WTC11 (cell line): ENCODE data around the gene TAPT1. TPM values are rescaled to one million over a fixed set of nuclear protein-coding genes. Genes with fewer than 3 reads are reported as not detected.

Source experiments
- ATAC-seq: fragments of 200-7000 bp; cut with Tn5 transposase; 2 replicates; pipeline ENCODE4 v1.10.0; 2021; ENCODE audit warnings: mild to moderate bottlenecking, moderate library complexity
- CTCF ChIA-PET: fragments of 300-600 bp; sonication (Branson Sonifier 250); formaldehyde crosslinking; loops from one replicate; lab custom pipeline; 2021; ENCODE audit warnings: antibody characterized with exemption; lab: Charles Lee
- POLR2A ChIA-PET: fragments of 350-600 bp; sonication (Branson Sonifier 250); formaldehyde crosslinking; loops from one replicate; lab custom pipeline; 2021; ENCODE audit warnings: antibody characterized with exemption; lab: Charles Lee
- DNase-seq: peaks from one replicate; pipeline ENCODE4 v3.0.0; 2021; ENCODE audit warnings: low spot score
- H3K27ac Mint-ChIP-seq: 2 replicates; pipeline ENCODE4 v1.8.0; 2021; ENCODE audit warnings: mixed read lengths
- H3K27me3 Mint-ChIP-seq: 2 replicates; pipeline ENCODE4 v1.8.0; 2021; ENCODE audit warnings: low read depth, mild to moderate bottlenecking, moderate library complexity, mixed read lengths
- H3K36me3 Mint-ChIP-seq: 2 replicates; pipeline ENCODE4 v1.8.0; 2021; ENCODE audit warnings: mixed read lengths
- H3K4me1 Mint-ChIP-seq: 2 replicates; pipeline ENCODE4 v1.8.0; 2022; ENCODE audit warnings: mixed read lengths
- H3K4me3 Mint-ChIP-seq: 2 replicates; pipeline ENCODE4 v1.8.0; 2021; ENCODE audit warnings: mild to moderate bottlenecking, moderate library complexity, mixed read lengths
- H3K9me3 Mint-ChIP-seq: 2 replicates; pipeline ENCODE4 v1.8.0; 2021; ENCODE audit warnings: mixed read lengths
- ARID4B ChIP-seq: sonication (generic); formaldehyde crosslinking; IDR thresholded peaks from 2 replicates; pipeline ENCODE4 v1.8.0; 2023; ENCODE audit warnings: missing genetic modification reagents, mild to moderate bottlenecking, borderline replicate concordance
- CDX4 ChIP-seq: fragments of 250-450 bp; sonication (Bioruptor Pico); IDR thresholded peaks from 2 replicates; pipeline ENCODE4 v1.9.0; 2021; ENCODE audit warnings: moderate library complexity, mild to moderate bottlenecking, inconsistent platforms, borderline replicate concordance
- E2F5 ChIP-seq: sonication (generic); formaldehyde crosslinking; IDR thresholded peaks from 2 replicates; pipeline ENCODE4 v1.8.1; 2022; ENCODE audit warnings: mild to moderate bottlenecking, moderate library complexity, missing genetic modification reagents
- ELF4 ChIP-seq: sonication (generic); formaldehyde crosslinking; IDR thresholded peaks from 2 replicates; pipeline ENCODE4 v1.8.1; 2022; ENCODE audit warnings: low read depth, mild to moderate bottlenecking, moderate library complexity, missing genetic modification reagents
- ERG ChIP-seq: fragments of 250-450 bp; sonication (Bioruptor Pico); IDR thresholded peaks from 2 replicates; pipeline ENCODE4 v1.8.0; 2021; ENCODE audit warnings: mild to moderate bottlenecking
- FOXJ3 ChIP-seq: sonication (generic); formaldehyde crosslinking; IDR thresholded peaks from 2 replicates; pipeline ENCODE4 v1.9.0; 2021; ENCODE audit warnings: missing genetic modification reagents, mild to moderate bottlenecking, borderline replicate concordance
- GTF2I ChIP-seq: fragments of 250-450 bp; sonication (Bioruptor Pico); conservative IDR thresholded peaks from 2 replicates; pipeline ENCODE4 v1.4.0; 2021; ENCODE audit warnings: mild to moderate bottlenecking
- HMGA2 ChIP-seq: fragments of 250-450 bp; sonication (Bioruptor Pico); IDR thresholded peaks from 2 replicates; pipeline ENCODE4 v1.4.0; 2021; ENCODE audit warnings: mild to moderate bottlenecking, moderate library complexity
- IRF2 ChIP-seq: sonication (generic); formaldehyde crosslinking; IDR thresholded peaks from 2 replicates; pipeline ENCODE4 v1.8.0; 2022; ENCODE audit warnings: low read depth, missing genetic modification reagents, borderline replicate concordance
- MAX ChIP-seq: sonication (generic); formaldehyde crosslinking; IDR thresholded peaks from 2 replicates; pipeline ENCODE4 v1.8.0; 2022; ENCODE audit warnings: mild to moderate bottlenecking, missing genetic modification reagents
- MXD4 ChIP-seq: fragments of 250-450 bp; sonication (Bioruptor Pico); IDR thresholded peaks from 2 replicates; pipeline ENCODE4 v1.8.0; 2021; ENCODE audit warnings: mild to moderate bottlenecking, moderate library complexity, borderline replicate concordance
- RELA ChIP-seq: sonication (generic); formaldehyde crosslinking; IDR thresholded peaks from 2 replicates; pipeline ENCODE4 v1.8.1; 2022; ENCODE audit warnings: missing genetic modification reagents, mild to moderate bottlenecking, borderline replicate concordance
- RORB ChIP-seq: fragments of 250-450 bp; sonication (Bioruptor Pico); IDR thresholded peaks from 2 replicates; pipeline ENCODE4 v1.9.0; 2021; ENCODE audit warnings: mild to moderate bottlenecking
- SP1 ChIP-seq: sonication (generic); formaldehyde crosslinking; conservative IDR thresholded peaks from 2 replicates; pipeline ENCODE4 v1.8.1; 2022; ENCODE audit warnings: missing genetic modification reagents
- TCF7 ChIP-seq: sonication (generic); formaldehyde crosslinking; IDR thresholded peaks from 2 replicates; pipeline ENCODE4 v1.8.0; 2022; ENCODE audit warnings: mild to moderate bottlenecking, low read depth, missing genetic modification reagents, moderate library complexity
- TEAD4 ChIP-seq: sonication (generic); formaldehyde crosslinking; IDR thresholded peaks from 2 replicates; pipeline ENCODE4 v1.8.0; 2022; ENCODE audit warnings: mild to moderate bottlenecking, missing genetic modification reagents
- ZNF121 ChIP-seq: sonication (generic); formaldehyde crosslinking; IDR thresholded peaks from 2 replicates; pipeline ENCODE4 v1.8.0; 2023; ENCODE audit warnings: missing genetic modification reagents
- ZNF232 ChIP-seq: sonication (generic); formaldehyde crosslinking; IDR thresholded peaks from 2 replicates; pipeline ENCODE4 v1.8.0; 2022; ENCODE audit warnings: mild to moderate bottlenecking, missing genetic modification reagents
- ZNF671 ChIP-seq: fragments of 250-450 bp; sonication (Bioruptor Pico); IDR thresholded peaks from 2 replicates; pipeline ENCODE4 v1.8.0; 2021; ENCODE audit warnings: mild to moderate bottlenecking
- total RNA-seq: library from RNA; stranded (reverse); gene quantifications from 3 replicates; pipeline ENCODE4 v1.2.3, GENCODE V29; 2021
- TF ChIP-seq, protein P1 (sequence below): sonication (generic); formaldehyde crosslinking; IDR thresholded peaks from 2 replicates; pipeline ENCODE4 v1.8.1; 2023; ENCODE audit warnings: mild to moderate bottlenecking, missing genetic modification reagents, moderate library complexity
- TF ChIP-seq, protein P2 (sequence below): sonication (generic); formaldehyde crosslinking; IDR thresholded peaks from 2 replicates; pipeline ENCODE4 v1.8.0; 2022; ENCODE audit warnings: missing genetic modification reagents

The TAPT1 gene
- total RNA-seq, 1 experiment from 2014 or later, result 12.4 TPM

- POLR2A ChIA-PET, result no interaction called here
- Mint-ChIP-seq H3K27ac (no peak overlapping the region), H3K36me3 (peaks cover 15% of the 10 kb centered on the region), H3K27me3 (no peaks in the 10 kb centered on the region), H3K9me3 (peaks cover 10% of the 10 kb centered on the region), H3K4me1 (no peaks in the 10 kb centered on the region; the same call in 1 of the 2 replicates), H3K4me3 (no peak overlapping the region)
- CTCF ChIA-PET, result interaction anchor here (1.0 kb wide), 1 partner anchor 40 kb away, joined by 5 read pairs; no protein-coding TSS in a partner anchor
- ATAC-seq (no peak), DNase-seq (no peak)
- TF ChIP-seq RELA (CRISPR knock-in tag) (no peak), RORB (CRISPR knock-in tag) (peak; percentile 34; the same call in 1 of the 2 replicates)
These were observed 19.0 kb upstream of the TAPT1 start for GRCh38 chr4:16245241-16245640.

DNA sequence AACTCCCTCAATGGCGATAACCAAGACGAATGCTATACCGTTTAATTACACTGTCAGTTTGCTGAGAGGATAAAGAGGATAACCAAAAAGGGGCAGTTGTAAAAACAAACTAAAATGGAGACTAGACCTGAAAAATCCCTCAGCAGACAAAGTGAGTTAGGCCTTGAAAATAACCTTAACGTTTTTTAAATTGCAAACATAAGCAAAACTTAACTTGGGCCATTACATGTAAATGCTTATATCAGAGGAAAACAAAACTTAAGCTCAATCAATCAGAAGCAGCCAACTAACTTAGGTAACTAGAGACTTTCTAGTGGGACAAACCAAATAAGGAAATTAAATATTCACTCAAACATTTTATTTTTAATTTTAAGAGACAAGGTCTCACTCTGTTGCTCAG, 17.0 kb upstream of the TAPT1 start:
- H3K36me3 Mint-ChIP-seq, result peaks cover 15% of the 10 kb centered on the region
- no peak for ATAC-seq
- H3K9me3 Mint-ChIP-seq, result peaks cover 10% of the 10 kb centered on the region
- no peaks in the 10 kb centered on the region for H3K27me3 Mint-ChIP-seq
- no peaks in the 10 kb centered on the region; the same call in 1 of the 2 replicates for H3K4me1 Mint-ChIP-seq
- TF ChIP-seq ELF4 (CRISPR knock-in tag) (no peak), ZNF232 (CRISPR knock-in tag) (no peak), ARID4B (CRISPR knock-in tag) (no peak), MAX (CRISPR knock-in tag) (no peak), E2F5 (CRISPR knock-in tag) (no peak), GTF2I (CRISPR knock-in tag) (no peak), ERG (no peak), SP1 (no peak)
- POLR2A ChIA-PET, result no interaction called here
- DNase-seq, result no peak
- no peak overlapping the region for H3K4me3 Mint-ChIP-seq
- CTCF ChIA-PET, result no interaction called here
- H3K27ac Mint-ChIP-seq, result no peak overlapping the region

- no peaks in the 10 kb centered on the region; the same call in 1 of the 2 replicates for H3K4me1 Mint-ChIP-seq
- TF ChIP-seq MXD4 (CRISPR knock-in tag) (no peak), ZNF121 (CRISPR knock-in tag) (no peak), IRF2 (CRISPR knock-in tag) (no peak), ZNF671 (CRISPR knock-in tag) (no peak), TEAD4 (CRISPR knock-in tag) (no peak), CDX4 (CRISPR knock-in tag) (no peak), TCF7 (CRISPR knock-in tag) (no peak), MAX (CRISPR knock-in tag) (no peak), FOXJ3 (CRISPR knock-in tag) (no peak), HMGA2 (no peak)
- TF ChIP-seq, protein P1, sequence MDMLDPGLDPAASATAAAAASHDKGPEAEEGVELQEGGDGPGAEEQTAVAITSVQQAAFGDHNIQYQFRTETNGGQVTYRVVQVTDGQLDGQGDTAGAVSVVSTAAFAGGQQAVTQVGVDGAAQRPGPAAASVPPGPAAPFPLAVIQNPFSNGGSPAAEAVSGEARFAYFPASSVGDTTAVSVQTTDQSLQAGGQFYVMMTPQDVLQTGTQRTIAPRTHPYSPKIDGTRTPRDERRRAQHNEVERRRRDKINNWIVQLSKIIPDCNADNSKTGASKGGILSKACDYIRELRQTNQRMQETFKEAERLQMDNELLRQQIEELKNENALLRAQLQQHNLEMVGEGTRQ, result no peak
- TF ChIP-seq, protein P2, sequence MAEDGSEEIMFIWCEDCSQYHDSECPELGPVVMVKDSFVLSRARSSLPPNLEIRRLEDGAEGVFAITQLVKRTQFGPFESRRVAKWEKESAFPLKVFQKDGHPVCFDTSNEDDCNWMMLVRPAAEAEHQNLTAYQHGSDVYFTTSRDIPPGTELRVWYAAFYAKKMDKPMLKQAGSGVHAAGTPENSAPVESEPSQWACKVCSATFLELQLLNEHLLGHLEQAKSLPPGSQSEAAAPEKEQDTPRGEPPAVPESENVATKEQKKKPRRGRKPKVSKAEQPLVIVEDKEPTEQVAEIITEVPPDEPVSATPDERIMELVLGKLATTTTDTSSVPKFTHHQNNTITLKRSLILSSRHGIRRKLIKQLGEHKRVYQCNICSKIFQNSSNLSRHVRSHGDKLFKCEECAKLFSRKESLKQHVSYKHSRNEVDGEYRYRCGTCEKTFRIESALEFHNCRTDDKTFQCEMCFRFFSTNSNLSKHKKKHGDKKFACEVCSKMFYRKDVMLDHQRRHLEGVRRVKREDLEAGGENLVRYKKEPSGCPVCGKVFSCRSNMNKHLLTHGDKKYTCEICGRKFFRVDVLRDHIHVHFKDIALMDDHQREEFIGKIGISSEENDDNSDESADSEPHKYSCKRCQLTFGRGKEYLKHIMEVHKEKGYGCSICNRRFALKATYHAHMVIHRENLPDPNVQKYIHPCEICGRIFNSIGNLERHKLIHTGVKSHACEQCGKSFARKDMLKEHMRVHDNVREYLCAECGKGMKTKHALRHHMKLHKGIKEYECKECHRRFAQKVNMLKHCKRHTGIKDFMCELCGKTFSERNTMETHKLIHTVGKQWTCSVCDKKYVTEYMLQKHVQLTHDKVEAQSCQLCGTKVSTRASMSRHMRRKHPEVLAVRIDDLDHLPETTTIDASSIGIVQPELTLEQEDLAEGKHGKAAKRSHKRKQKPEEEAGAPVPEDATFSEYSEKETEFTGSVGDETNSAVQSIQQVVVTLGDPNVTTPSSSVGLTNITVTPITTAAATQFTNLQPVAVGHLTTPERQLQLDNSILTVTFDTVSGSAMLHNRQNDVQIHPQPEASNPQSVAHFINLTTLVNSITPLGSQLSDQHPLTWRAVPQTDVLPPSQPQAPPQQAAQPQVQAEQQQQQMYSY (CRISPR knock-in tag), result no peak
These were observed 14.0 kb upstream of the TAPT1 start for GRCh38 chr4:16240300-16240699.

More at GRCh38 chr4:16240300-16240699, 14.0 kb upstream of the TAPT1 start:
- H3K27ac Mint-ChIP-seq, result no peak overlapping the region
- ChIA-PET POLR2A (no interaction called here), CTCF (no interaction called here)
- ATAC-seq, result peak; percentile 51
- H3K9me3 Mint-ChIP-seq, result peaks cover 8% of the 10 kb centered on the region
- no peaks in the 10 kb centered on the region for H3K27me3 Mint-ChIP-seq
- H3K4me3 Mint-ChIP-seq, result no peak overlapping the region
- peaks cover 10% of the 10 kb centered on the region for H3K36me3 Mint-ChIP-seq
- DNase-seq, result no peak
